Omental fat pad (tissue), 4 donors: ENCODE data around the gene SUCLG1. TPM values are rescaled to one million over a fixed set of nuclear protein-coding genes. Genes with fewer than 3 reads are reported as not detected.

ENCODE experiments used
- ATAC-seq: fragments of 150-250 bp; one replicate; pipeline ENCODE4 v1.9.1; 2016; ENCODE audit warnings: mild to moderate bottlenecking, moderate library complexity; ENCODE audit not compliant: low FRiP score
- DNase-seq: peaks from one replicate; pipeline ENCODE4 v3.0.0-alpha.2; 2019; ENCODE audit warnings: low spot score
- CTCF ChIP-seq, 3 donors: fragments of 450-650 bp; IDR thresholded peaks; one replicate each; pipeline ENCODE4 v1.5.1; 2016 to 2017; ENCODE audit warnings: antibody characterized with exemption in 3 of 3, mild to moderate bottlenecking in 3 of 3, moderate library complexity in 2 of 3
- total RNA-seq, 4 donors: library from RNA; depleted of rRNA; stranded (reverse); fragments of >200 nt; gene quantifications; one replicate each; pipeline ENCODE4 v1.1.0, GENCODE V29; 2016

Gene SUCLG1
- total RNA-seq, 4 donors from 2014 or later, result 66.8 to 136 (median 100.0) TPM

DNA sequence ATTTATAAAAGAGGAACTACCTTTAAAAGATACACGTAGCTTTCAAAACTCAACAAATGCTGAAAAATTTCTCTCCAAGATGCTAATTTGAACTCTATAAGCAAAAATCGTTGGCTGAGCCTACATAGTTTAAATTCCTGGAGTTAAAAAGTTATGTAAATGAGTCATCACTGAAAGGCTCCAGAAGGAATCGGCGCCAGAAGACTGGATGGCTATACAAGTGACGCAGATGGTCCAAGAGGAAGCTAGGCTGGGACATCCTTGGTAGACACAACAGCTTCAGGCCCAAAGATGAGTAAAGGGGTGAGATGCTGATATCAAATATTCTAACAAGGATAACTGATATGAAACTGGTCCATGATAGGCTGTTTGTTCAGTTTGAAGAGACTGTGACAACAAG, 34.4 kb upstream of the SUCLG1 start:
- TF ChIP-seq CTCF (IDR thresholded peaks at IDR 0.05), result no peak
- DNase-seq, result no peak
- no peak for ATAC-seq

GRCh38 chr2:84492571-84492970, 33.5 kb upstream of the SUCLG1 start:
- TF ChIP-seq CTCF (IDR thresholded peaks at IDR 0.05), result no peak
- ATAC-seq (no peak), DNase-seq (no peak)

GRCh38 chr2:84491741-84492140, 32.7 kb upstream of the SUCLG1 start:
- ATAC-seq (no peak), DNase-seq (no peak)
- TF ChIP-seq CTCF (IDR thresholded peaks at IDR 0.05), result no peak

- TF ChIP-seq CTCF (IDR thresholded peaks at IDR 0.05), result no peak
- ATAC-seq (no peak), DNase-seq (no peak)
Observed at GRCh38 chr2:84491256-84491655, 32.2 kb upstream of the SUCLG1 start.

- TF ChIP-seq CTCF (IDR thresholded peaks at IDR 0.05), result no peak
- DNase-seq (no peak), ATAC-seq (no peak)
Observed at GRCh38 chr2:84487298-84487996, 28.4 kb upstream of the SUCLG1 start.

DNA sequence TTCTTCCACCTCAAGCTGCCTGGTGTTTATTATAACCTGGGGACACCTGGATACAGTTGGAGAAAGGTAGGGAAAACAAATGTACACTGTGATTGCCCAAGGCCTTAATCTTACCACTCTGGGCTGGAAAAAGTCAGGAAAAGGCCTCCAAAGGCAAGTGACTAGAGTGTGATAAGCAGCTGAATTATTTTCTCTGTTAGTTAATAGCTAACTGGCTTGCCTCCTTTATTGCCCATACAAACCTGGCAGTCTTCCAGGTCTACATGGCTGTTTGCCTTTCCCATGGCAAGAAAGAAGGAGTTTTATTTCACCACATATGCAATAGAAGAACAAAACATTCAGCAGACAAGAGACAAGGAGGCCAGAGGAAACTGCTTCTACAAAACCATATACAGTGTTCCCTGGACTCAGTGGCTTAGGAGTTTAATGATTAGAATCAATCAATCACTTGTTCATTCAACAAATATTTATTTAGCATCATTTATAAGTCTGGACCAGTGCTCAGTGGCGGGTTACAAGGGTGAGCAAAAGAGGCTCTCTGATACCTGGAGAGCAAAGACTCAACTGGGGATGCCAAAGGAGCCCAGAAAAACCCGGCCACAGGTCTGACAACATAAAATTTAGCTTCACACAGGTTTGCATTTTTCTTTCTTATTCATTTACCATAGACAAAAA, 27.5 kb upstream of the SUCLG1 start:
- TF ChIP-seq CTCF (IDR thresholded peaks at IDR 0.05), result no peak
- ATAC-seq, result peak; percentile 14
- no peak for DNase-seq

DNA sequence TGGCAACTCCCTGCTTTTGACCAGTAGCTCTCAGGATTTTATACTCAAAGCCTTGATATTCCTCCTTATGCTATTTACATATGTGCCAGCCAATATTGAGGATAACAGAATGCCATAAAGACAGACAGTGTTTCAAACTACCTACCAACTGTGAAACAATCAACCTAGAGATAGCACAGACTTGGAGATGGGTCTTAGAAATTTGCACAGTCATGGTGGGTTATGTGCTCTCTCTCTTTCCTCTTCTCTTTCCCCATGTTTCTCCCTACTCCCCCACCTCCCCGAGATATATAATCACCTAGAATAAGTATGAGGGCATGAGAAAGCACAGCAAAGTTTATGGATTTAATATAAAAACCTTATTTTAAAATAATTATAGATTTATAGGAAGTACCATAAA, 24.2 kb upstream of the SUCLG1 start:
- ATAC-seq (no peak), DNase-seq (no peak)
- TF ChIP-seq CTCF (IDR thresholded peaks at IDR 0.05), result no peak
